Activated CD4-positive, alpha-beta T cell treated with anti-CD3 and anti-CD28 coated beads, Interleukin-2, amount 50 U/mL, for 48 hours (primary cell): Measurements from ENCODE around the gene SCD5.

Source experiments
- DNase-seq, 2 experiments: peaks; one replicate each; pipeline ENCODE4 v3.0.0-alpha.2; 2020

Gene SCD5

GRCh38 chr4:82758701-82759685 lies 39.6 kb downstream of the SCD5 start:
- no peak for DNase-seq

GRCh38 chr4:82756061-82756460 lies 42.5 kb downstream of the SCD5 start:
- DNase-seq: no peak

- DNase-seq: no peak
Measured at GRCh38 chr4:82755650-82756049, 42.9 kb downstream of the SCD5 start.

GRCh38 chr4:82754513-82755165 lies 44.0 kb downstream of the SCD5 start:
- no peak for DNase-seq

- DNase-seq: no peak
Measured at GRCh38 chr4:82753725-82754410, 44.7 kb downstream of the SCD5 start.

- DNase-seq: no peak
Measured at GRCh38 chr4:82753238-82753637, 45.4 kb downstream of the SCD5 start.

- no peak for DNase-seq
Measured at GRCh38 chr4:82748810-82749470, 49.7 kb downstream of the SCD5 start.

- no peak for DNase-seq
Measured at GRCh38 chr4:82747686-82748575, 50.7 kb downstream of the SCD5 start.

GRCh38 chr4:82746705-82747574 lies 51.7 kb downstream of the SCD5 start:
- no peak for DNase-seq

GRCh38 chr4:82745173-82745842 lies 53.3 kb downstream of the SCD5 start:
- no peak for DNase-seq

- DNase-seq: no peak
Measured at GRCh38 chr4:82744284-82744968, 54.2 kb downstream of the SCD5 start.

GRCh38 chr4:82741188-82741587 lies 57.4 kb downstream of the SCD5 start:
- no peak for DNase-seq

- DNase-seq: peak; percentile 77 to 83
Measured at GRCh38 chr4:82739287-82740190, 59.1 kb downstream of the SCD5 start.

GRCh38 chr4:82737354-82737753 lies 61.2 kb downstream of the SCD5 start:
- DNase-seq: no peak

- peak; percentile 4 to 9 for DNase-seq
Measured at GRCh38 chr4:82733636-82734035, 65.0 kb downstream of the SCD5 start.

GRCh38 chr4:82728301-82728700 lies 70.3 kb downstream of the SCD5 start:
- DNase-seq: no peak

GRCh38 chr4:82726596-82726995 lies 72.0 kb downstream of the SCD5 start:
- no peak for DNase-seq

GRCh38 chr4:82721819-82722423 lies 76.7 kb downstream of the SCD5 start:
- peak; percentile 29 to 42 for DNase-seq
